Bone marrow (tissue), 2 donors: ENCODE data around the gene FUT7.
"Not testable (repeated sequence)": the region's sequence is repeated elsewhere in the genome, so short reads cannot be mapped to it uniquely, and the experiment has no call there.

Experiments used
- DNase-seq, 2 donors: peaks; one replicate each; lab custom pipeline; 2025; lab: John Stamatoyannopoulos, UW

FUT7 gene

GRCh38 chr9:137017791-137018497 lies 13.9 kb downstream of the FUT7 start:
- no peak for DNase-seq

- DNase-seq: no peak
These were observed 14.8 kb downstream of the FUT7 start for GRCh38 chr9:137017071-137017470.

- DNase-seq: no peak
These were observed 15.5 kb downstream of the FUT7 start for GRCh38 chr9:137016436-137016835.

GRCh38 chr9:137015976-137016375 lies 15.9 kb downstream of the FUT7 start:
- no peak for DNase-seq

GRCh38 chr9:137015540-137015930 lies 16.4 kb downstream of the FUT7 start:
- DNase-seq: no peak

GRCh38 chr9:137014776-137015539 lies 16.9 kb downstream of the FUT7 start:
- DNase-seq: no peak

- no peak for DNase-seq
These were observed 17.7 kb downstream of the FUT7 start for GRCh38 chr9:137014166-137014565.

- DNase-seq: no peak
These were observed 18.3 kb downstream of the FUT7 start for GRCh38 chr9:137013571-137013940.

GRCh38 chr9:137012694-137013570 lies 19.0 kb downstream of the FUT7 start:
- no peak for DNase-seq

- no peak for DNase-seq
These were observed 19.8 kb downstream of the FUT7 start for GRCh38 chr9:137011907-137012675.

- DNase-seq: no peak
These were observed 20.7 kb downstream of the FUT7 start for GRCh38 chr9:137011156-137011555.

- no peak for DNase-seq
These were observed 21.8 kb downstream of the FUT7 start for GRCh38 chr9:137009938-137010732.

GRCh38 chr9:137009217-137009616 lies 22.7 kb downstream of the FUT7 start:
- no peak for DNase-seq

GRCh38 chr9:137008312-137008711 lies 23.6 kb downstream of the FUT7 start:
- DNase-seq: no peak

- no peak for DNase-seq
These were observed 24.0 kb downstream of the FUT7 start for GRCh38 chr9:137007816-137008270.

- DNase-seq: no peak
These were observed 24.6 kb downstream of the FUT7 start for GRCh38 chr9:137007108-137007815.

GRCh38 chr9:137006116-137007003 lies 25.5 kb downstream of the FUT7 start:
- no peak for DNase-seq

- not testable (repeated sequence) for DNase-seq
These were observed 27.6 kb downstream of the FUT7 start for GRCh38 chr9:137004285-137004684.

GRCh38 chr9:137002646-137003041 lies 29.2 kb downstream of the FUT7 start:
- no peak for DNase-seq
